GM19023 (cell line): Measurements from ENCODE around the gene CHMP1A.
"Not testable (repeated sequence)": the region's sequence is repeated elsewhere in the genome, so short reads cannot be mapped to it uniquely, and the experiment has no call there.

Experiments
- ATAC-seq: cut with Tn5 transposase; IDR thresholded peaks from one replicate; pipeline ENCODE4 v1.9.1; 2021; ENCODE audit warnings: mild to moderate bottlenecking, moderate library complexity; ENCODE audit not compliant: unreplicated experiment

The CHMP1A gene

DNA sequence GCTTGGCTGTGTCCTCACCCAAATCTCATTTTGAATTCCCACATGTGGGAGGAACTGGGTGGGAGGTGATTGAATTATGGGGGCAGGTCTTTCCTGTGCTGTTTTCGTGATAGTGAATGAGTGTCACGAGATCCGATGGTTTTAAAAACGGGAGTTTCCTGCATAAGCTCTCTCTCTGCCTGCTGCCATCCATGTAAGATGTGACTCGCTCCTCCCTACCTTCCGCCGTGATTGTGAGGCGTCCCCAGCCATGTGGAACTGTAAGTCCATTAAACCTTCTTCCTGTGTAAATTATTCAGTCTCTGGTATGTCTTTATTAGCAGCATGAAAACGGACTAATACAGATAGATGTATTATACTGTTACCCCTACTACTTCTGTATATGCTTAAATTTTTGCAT is 3.7 kb upstream of the CHMP1A start:
- ATAC-seq: no peak

DNA sequence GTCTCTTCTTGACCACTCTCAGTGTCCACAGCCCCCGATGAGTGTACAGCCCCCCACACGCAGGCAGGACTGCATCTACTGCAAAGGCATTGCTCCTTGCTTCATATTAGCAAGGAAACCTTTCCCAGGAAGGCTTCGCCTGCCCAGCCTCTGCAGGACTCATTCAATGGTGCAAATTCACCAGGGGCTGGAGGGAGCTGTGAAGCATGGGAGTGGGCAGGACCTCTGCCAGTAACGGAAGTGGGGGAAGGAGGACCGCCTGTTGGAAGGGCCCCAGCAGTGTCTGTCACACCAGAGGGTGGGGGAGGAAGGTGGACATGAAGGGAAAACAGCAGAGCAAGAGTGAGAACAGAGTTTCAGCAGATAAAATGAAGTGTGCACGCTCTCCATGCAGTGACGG is 2.6 kb upstream of the CHMP1A start:
- no peak for ATAC-seq

DNA sequence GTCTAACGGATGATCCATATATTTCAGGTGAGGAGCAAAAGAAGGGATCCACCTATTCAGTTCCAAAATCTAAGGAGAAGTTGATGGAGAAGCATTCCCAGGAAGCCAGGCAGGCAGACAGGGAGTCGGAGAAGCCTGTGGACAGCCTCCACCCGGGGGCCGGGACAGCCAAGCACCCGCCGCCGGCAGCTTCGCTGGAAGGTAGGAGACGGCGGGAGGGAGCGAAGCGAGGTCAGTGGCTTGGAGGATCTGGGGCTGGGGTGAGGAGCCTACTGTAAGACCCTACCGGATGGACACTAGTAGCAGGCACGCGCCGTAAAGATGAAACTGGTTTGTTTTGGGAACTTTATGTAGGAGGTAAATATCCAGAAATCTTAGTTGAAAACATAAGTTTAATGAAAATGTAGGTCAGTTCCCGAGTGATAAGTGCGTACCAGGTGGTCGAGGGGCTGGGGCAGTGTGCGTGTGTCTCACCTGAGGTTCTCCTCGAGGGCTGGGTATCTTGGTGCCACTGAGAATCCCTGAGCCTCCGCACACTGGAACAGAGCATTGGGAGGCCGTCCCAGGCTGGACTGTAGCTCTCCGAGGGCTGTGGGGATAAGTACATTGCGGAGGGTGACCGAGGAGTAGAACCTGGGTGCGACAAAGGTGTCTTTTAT is 842 bp upstream of the CHMP1A start:
- ATAC-seq: no peak

DNA sequence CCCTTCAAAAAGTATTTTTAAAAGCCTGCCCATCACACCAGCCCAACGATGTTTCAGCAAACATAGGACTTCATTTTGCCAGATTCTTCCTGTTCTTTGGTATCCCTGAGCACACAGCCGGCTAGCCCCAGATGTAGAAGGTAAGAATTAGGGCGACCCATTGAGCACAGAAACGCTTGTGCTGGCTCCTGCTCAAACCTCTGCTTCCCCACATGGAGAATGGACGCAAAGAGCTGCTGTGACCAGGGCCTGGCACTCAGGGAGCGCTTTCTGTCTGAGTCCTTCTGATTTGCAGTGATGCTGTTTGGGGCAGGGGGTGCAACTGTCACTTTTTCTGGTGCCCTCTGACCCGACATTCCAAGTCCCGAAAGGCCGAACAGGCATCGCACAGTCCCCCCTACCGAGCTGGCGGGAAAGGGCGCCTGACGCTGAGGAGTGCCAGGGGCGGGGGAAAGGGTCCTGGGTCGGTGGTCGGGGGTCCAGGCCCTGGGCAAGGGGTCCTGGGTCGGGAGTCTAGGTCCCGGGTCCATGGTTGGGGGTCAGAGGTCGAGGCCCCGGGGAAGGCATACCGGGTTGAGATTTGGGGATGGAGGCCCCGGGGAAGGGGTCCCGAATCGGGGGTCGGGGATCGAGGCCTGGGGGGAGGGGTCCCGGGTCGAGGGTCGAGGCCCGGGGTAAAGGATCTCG is 930 bp downstream of the CHMP1A start:
- ATAC-seq: no peak

DNA sequence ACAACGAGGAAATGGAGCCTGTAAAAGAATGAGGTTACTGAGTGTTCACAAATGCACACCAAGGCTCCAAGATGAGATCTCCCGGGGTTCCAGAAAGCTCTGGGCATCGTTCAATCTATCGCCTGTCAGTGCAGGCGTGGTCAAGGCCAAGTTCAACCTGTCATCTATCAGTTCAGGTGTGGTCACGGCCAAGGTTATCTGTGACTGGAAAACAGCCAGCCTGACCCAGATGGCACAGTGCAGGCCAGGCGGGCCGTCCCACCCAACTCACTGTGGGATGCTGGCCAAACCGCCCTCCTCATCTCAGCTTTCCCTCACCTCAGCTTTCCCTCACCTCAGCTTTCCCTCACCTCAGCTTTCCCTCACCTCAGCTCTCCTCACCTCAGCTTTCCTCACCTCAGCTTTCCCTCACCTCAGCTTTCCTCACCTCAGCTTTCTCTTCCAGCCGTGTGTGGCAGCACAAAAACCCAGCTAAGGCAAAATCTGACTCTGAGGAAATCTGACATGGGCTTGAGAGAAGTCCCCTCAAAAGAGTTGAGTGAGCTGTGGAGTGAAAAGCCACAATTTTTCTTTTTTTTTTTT is 2.4 kb downstream of the CHMP1A start:
- ATAC-seq: no peak

DNA sequence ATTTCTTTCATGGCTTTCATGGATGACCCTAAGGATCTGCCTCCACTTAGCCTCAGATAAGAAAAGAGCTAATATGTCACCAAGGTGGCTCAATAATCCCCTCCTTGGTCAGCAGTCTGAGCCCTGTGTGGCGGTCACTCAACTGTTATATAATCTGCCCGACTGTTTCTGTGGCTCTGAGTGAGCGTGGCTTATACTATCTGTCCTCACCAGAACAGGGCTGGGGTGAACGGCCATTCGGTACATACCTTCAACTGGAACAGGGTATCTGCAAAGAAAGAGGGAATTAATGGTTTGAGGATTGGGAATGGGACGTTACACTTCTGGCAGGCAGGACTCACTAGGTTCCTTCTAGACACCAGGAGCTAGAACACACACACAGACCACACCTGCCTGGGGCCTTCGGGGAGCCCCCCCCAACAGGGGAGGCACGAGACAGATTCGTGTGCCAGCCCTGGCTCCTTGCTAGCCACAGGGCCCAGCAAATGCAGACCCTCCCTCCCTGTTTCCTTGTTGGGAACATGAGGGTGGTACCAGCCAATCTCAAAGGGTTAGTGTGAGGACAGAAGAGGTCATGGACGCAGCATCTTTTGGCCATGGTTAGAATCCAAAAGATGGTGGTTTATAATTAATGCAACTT is 3.7 kb downstream of the CHMP1A start:
- no peak for ATAC-seq

DNA sequence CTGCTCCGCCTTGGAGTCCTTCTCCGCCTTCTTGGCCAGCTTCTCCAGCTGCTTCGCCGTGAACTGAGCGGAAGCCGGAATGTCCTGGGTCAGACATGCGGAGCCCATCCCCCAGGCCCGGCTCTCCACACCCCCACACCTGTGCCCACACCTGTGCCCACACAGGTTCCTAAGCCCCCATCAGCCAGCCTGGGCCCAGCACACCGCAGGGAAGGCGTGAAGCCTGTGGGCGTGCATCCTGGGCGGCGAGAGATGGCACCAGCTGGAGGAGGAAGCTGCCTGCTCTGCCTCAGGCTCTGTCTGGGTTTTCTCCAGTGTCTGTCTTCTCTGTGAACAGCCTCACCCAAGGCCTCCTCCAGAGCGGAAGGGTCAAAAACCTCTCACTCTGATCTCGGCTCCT is 5.9 kb downstream of the CHMP1A start:
- ATAC-seq: no peak

DNA sequence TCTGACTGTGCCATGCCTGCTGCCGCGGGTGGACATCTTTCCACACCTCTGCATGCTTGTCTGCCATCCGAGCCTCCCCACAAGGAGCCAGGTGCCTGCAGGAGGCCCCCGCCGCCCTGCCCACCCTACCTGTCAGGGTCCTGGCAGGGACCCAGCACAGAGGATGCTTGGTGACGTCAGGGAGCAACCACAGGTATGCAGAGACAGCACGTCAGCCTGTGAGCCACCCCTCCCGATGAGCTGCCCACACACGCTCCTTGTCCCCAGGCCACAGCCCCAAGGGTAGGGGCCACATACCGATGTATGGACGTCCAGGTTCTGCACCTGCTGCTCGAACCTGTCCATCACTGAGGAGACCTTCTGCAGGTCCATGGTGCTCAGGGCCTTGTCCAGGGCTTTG is 10.6 kb downstream of the CHMP1A start:
- no peak for ATAC-seq

DNA sequence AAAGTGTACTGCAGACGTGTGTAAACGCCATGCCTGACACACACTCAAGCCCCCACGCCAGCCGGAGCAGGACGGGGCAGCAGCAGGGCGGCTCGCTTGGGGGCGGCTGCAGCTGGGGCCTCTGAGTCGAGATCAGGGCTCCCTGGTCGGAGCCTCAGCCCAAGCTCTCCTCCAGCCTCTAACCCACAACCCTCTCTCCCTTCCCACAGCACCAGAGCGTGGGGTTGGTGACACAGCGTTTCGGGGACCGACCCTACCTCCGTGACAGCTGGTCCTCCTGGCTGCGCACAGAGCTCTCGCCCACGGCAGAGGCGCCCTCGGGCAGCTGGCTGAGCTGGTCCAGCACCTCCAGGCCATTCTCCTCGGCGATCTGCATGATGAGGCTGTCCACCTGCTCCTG is 11.2 kb downstream of the CHMP1A start:
- ATAC-seq: no peak

DNA sequence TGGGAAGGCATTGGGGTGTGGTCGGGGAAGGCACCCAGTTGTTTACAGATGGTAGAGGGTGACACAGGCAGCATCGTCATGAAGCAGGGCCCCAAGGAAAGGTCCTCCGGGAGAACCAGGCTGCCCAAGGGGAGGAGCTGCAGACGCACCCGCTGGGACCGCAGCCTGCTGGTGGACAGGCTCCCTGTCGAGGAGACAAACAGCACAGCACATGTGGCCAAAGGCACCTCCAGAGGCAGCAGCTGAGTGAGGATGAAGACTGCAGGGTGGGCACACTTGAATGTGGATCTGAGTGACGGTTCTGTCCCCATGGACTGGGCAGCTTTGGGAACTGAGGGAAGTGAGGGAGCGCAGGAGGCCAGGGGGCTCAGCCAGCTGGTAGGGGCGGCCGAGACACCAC is 12.4 kb downstream of the CHMP1A start:
- ATAC-seq: no peak

DNA sequence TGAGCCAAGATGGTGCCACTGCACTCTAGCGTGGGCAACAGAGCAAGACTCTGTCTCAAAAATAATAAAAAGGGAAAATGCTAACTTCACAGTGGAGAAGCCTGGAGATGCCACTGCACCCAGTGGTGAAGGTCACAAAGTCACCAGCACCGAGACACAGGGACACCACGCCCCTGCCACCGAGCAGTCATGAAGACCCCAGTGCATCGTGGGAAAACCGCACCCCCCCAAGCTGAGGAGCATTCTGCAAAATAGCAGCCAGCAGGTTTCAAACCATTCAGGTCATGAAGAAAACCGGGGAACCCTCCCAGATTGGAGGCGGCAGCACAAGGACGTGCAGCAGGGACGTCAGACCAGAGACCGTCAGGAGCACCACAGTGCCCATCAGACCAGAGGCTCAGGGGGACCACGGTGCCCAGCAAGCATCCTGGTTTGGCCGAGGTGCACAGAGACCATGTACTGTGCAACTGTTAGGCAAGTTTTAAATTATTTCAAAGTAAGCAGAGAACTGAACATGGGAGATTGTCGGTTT is 13.7 kb downstream of the CHMP1A start:
- ATAC-seq: no peak

DNA sequence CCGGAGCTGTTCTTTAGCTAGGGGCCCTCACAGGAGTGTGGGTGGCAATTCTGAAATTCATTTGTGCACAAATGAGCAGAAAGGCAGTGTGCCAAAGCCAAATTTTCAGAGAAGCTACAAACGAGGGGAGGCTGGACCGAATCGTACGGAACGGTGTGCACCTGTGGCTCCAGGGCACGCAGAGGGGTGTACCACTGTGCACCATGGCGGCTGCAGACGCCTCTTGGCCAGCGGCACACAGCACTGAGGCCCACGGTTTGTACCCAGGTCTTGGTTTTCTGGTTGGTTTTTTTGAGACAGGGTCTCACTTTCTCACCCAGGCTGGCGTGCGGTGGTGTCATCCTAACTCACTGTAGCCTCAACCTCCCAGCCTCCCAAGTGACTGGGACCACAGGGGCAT is 14.9 kb downstream of the CHMP1A start:
- no peak for ATAC-seq

DNA sequence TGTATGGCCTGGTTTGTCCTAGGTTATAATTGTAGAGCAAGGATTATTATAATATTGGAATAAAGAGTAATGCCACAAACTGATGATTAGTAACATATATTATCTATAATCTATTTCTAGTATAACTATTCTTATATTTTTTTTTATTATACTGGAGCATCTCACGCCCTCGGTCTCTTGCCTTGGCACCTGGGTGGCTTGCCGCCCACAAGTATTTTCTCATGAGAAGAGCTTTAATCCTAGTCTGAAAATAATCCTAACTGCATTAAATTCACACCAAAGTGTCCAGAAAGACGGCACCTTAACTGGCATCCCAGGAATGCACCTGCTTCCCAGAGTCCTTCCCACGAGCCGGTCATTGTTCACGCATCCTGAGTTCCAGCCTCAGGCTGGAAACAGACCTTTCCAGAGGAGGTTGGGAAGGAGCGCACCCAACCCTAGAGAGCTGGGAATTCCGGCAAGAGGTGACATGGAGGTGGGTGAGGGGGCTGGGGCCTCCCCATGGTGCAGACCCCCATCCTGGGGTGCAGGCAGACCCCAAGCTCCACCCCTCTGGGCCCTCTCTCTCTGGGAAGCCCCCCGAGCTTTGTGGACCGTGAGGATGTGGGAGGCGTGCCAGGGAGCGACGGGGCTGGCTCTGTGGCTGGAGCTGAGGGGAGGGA is 15.9 kb downstream of the CHMP1A start:
- no peak for ATAC-seq

DNA sequence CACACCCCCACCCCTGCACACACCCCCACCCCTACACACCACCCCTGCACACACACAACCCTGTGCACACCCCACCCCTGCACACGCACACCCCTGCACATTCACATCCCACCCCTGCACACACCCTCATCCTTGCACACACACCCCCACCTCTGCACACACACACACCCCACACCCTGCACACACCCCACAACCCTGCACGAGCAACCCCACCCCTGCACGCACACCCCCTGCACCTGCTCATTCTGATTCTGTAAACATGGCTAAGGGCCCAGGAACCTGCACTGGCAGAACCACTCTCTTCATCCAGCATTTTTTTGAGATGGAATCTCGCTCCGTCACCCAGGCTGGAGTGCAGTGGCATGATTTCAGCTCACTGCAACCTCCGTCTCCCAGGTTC is 18.1 kb downstream of the CHMP1A start:
- no peak for ATAC-seq

DNA sequence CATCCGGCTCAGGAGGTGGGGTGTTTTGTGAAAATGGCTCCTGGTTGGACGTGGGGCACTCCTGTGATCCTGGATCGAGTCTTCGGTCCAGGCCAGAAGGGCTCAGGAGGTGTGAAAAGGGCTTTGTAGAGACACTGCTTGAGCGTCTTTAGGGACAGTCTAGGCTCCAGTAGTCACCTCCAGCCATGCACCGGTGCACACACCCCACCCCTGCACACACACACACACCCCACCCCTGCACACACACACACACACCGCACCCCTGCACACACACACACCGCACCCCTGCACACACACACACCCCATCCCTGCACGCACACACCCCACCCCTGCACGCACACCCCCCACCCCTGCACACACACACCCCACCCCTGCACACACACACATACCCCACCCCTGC is 19.1 kb downstream of the CHMP1A start:
- ATAC-seq: no peak

DNA sequence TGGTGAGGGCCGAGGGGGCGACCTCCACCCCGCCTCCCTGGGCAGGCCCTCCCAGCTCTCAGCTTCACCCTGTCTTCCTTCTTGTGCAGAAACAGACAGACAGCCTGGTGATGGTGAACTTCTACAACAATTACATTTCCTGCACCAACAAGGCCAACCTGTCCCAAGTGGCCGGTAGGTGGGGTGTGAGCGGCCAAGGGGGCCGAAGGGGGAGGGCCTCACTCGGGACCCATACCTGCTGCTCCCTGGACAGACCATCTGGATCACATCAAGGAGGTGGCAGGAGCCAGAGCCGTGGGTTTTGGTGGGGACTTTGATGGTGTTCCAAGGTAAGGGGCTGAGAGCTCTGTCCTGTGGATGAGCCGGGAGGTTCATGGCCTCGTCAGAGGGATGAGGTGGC is 20.1 kb downstream of the CHMP1A start:
- ATAC-seq: no peak

DNA sequence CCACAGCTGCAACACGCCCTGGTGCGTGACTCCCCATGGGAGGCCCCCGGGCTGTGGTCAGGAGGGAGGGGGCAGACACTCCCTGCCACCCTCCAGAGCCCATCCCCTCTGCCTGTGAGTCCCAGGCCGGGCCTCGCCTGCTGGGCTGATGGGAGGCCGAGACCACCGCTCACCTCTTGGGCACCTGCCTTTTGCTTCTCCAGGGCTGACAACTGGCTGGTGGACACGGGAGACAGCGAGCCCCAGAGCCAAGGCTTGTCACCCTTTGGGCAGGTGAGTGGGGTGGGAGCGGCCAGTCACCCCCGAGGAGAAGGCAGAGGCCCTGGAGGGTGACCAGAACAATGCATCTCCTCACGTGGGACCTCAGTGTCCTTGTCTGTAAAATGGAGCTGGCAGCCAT is 20.8 kb downstream of the CHMP1A start:
- ATAC-seq: no peak

DNA sequence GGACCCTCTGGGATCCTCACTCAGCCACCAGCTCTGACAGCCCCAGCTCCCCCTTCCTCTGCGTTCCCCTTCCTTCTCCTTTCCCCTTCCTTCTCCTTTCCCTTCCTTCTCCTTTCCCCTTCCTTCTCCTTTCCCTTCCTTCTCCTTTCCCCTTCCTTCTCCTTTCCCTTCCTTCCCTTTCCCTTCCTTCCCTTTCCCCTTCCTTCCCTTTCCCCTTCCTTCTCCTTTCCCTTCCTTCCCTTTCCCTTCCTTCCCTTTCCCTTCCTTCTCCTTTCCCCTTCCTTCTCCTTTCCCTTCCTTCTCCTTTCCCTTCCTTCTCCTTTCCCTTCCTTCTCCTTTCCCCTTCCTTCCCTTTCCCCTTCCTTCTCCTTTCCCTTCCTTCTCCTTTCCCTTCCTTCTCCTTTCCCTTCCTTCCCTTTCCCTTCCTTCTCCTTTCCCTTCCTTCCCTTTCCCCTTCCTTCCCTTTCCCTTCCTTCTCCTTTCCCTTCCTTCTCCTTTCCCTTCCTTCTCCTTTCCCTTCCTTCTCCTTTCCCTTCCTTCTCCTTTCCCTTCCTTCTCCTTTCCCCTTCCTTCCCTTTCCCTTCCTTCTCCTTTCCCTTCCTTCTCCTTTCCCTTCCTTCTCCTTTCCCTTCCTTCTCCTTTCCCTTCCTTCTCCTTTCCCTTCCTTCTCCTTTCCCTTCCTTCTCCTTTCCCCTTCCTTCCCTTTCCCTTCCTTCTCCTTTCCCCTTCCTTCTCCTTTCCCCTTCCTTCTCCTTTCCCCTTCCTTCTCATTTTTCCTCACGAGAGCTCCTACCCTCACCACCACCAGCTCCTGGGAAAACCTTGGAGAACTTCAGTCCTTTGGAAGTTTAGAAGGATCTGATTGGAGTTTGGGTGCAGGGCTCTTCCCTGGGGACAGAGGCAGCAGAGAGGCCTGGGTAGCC is 22.8 kb downstream of the CHMP1A start:
- not testable (repeated sequence) for ATAC-seq

DNA sequence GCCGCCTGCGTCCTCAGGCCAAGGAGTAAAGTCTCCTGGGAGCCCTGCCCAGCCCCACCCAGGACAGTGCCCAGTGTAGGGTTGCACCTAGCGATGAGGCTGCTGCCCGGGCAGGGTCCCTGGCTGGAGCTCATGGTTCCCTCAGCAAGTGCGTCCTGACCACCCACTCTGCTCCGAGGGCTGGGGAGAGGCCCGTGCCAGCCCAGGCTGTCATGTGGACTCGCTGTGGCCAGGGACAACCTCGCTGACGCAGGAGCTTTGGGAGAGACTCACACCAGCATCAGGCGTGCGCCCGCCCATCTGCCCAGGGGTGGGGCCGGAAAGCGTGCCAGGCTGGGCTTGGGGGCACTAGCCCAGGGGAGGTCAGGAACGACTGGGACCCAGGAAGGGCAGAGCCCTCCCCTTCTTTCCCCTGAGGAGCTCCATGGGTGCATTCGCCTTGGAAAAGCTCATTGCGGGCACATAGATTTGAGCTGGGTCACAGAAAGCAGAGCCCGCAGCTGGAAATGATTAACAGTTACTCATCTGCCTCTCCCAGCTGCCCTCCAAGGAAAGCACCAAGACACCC is 24.4 kb downstream of the CHMP1A start:
- ATAC-seq: no peak
